Stomach (tissue), 9 donors: ENCODE data around the gene ESD. TPM values are rescaled to one million over a fixed set of nuclear protein-coding genes. Genes with fewer than 3 reads are reported as not detected.

ENCODE experiments used
- DNase-seq, 2 donors: peaks; one replicate each; pipeline versions ENCODE4 v3.0.0 to v3.0.0-alpha.2; 2013 to 2019
- H3K27ac ChIP-seq, 5 donors: fragments of 200-600 bp in 4 of 5; sonication (generic) in 4 of 5; one replicate each; pipeline ENCODE4 v1.5.1; 2013 to 2019; ENCODE audit warnings: mild to moderate bottlenecking in 1 of 5, moderate library complexity in 1 of 5
- H3K27me3 ChIP-seq, 3 donors: fragments of 200-600 bp; sonication (generic); one replicate each; pipeline ENCODE4 v1.5.1; 2017 to 2019; ENCODE audit warnings: mixed run types in 1 of 3
- H3K36me3 ChIP-seq, 4 donors: fragments of 200-600 bp; sonication (generic); 1 replicate in 3 of 4; 2 replicates in 1 of 4; pipeline ENCODE4 v1.5.1; 2016 to 2019
- H3K4me1 ChIP-seq, 4 donors: fragments of 200-600 bp; sonication (generic); one replicate each; pipeline ENCODE4 v1.5.1; 2016 to 2019
- H3K4me3 ChIP-seq, 4 donors: fragments of 200-600 bp; sonication (generic) in 3 of 4; one replicate each; pipeline ENCODE4 v1.5.1; 2016 to 2019; ENCODE audit warnings: mild to moderate bottlenecking in 1 of 4
- H3K9me3 ChIP-seq, 4 donors: fragments of 200-600 bp; sonication (generic); one replicate each; pipeline ENCODE4 v1.5.1; 2016 to 2019
- CTCF ChIP-seq, 7 experiments: fragments of 450-650 bp in 4 of 7; fragments of 200-600 bp in 3 of 7; sonication (generic) in 3 of 7; IDR thresholded peaks; one replicate each; pipeline ENCODE4 v1.5.1; 2016 to 2019; ENCODE audit warnings: antibody characterized with exemption in 7 of 7, control low read depth in 2 of 7, mild to moderate bottlenecking in 1 of 7
- EP300 ChIP-seq: sonication (generic); formaldehyde crosslinking; IDR thresholded peaks from one replicate; pipeline ENCODE4 v1.6.1; 2017; ENCODE audit warnings: antibody characterized with exemption
- POLR2A ChIP-seq, 4 donors: fragments of 450-650 bp; IDR thresholded peaks; one replicate each; pipeline ENCODE4 v1.6.1; 2016; ENCODE audit warnings: antibody characterized with exemption in 4 of 4, control low read depth in 2 of 4, mild to moderate bottlenecking in 1 of 4, moderate library complexity in 1 of 4
- POLR2AphosphoS5 ChIP-seq, 3 donors: sonication (generic); formaldehyde crosslinking; IDR thresholded peaks; one replicate each; pipeline ENCODE4 v1.6.1; 2016; ENCODE audit warnings: antibody characterized with exemption in 3 of 3
- WGBS, 5 donors: extraction: QIAGEN DNeasy Blood & Tissue Kit in 3 of 5; methylation state at CpG; one replicate each; pipeline versions ENCODE4 v1.1.5 to v1.1.7; 2013 to 2018; 5-methylcytosine and 5-hydroxymethylcytosine counted together
- intact Hi-C: fragments of 100-400 bp; cut with DNase I; formaldehyde crosslinking; loops from one replicate; pipeline ENCODE4 v1.15.1; 2023; ENCODE audit warnings: low total_unique reads
- polyA plus RNA-seq, 3 donors: library from polyadenylated mRNA; stranded (reverse); fragments of 200-250 nt; gene quantifications; one replicate each; pipeline ENCODE4 v1.2.3, GENCODE V29; 2013
- total RNA-seq, 5 donors: library from RNA; depleted of rRNA; stranded (reverse); fragments of >200 nt; gene quantifications; one replicate each; pipeline versions ENCODE4 v1.1.0 to v1.2.3, GENCODE V29; 2014 to 2016
- donor health status: healthy with polysubstance abuse.
- donor health status: Bipolar disorder and iron deficiency.
- donor health status: healthy.

Gene ESD
- total and polyA plus RNA-seq, 8 donors = 26.8 to 116 (median 93.9) TPM

- Histone ChIP-seq H3K27ac (no peak overlapping the region), H3K4me3 (no peak overlapping the region), H3K27me3 (peaks cover 0 to 4% (median 0%) of the 10 kb centered on the region in 3 donors), H3K9me3 (no peaks in the 10 kb centered on the region), H3K4me1 (no peaks in the 10 kb centered on the region), H3K36me3 (no peaks in the 10 kb centered on the region)
- 53 to 67% (median 61%) methylated on average over 4 of the region's 4 CpGs for WGBS, 5 donors
- TF ChIP-seq CTCF (IDR thresholded peaks at IDR 0.05) = no peak
- TF ChIP-seq POLR2A (IDR thresholded peaks at IDR 0.05) = no peak
- no peak for TF ChIP-seq EP300
- TF ChIP-seq POLR2AphosphoS5 (IDR thresholded peaks at IDR 0.05) = no peak
- intact Hi-C loops = no loop called here
- no peak for DNase-seq
These were observed 47.5 kb upstream of the ESD start for GRCh38 chr13:46844431-46844830.

- intact Hi-C loops = loop anchor here (10.0 kb wide), 1 partner anchor 935 kb away; no protein-coding TSS in a partner anchor
- WGBS, 5 donors = 31 to 51% (median 39%) methylated on average over 1 of the region's 1 CpG
- no peaks in the 10 kb centered on the region for H3K36me3 ChIP-seq
- H3K9me3 ChIP-seq = no peaks in the 10 kb centered on the region
- no peak overlapping the region for H3K27ac ChIP-seq
- no peaks in the 10 kb centered on the region for H3K4me1 ChIP-seq
- no peak overlapping the region for H3K4me3 ChIP-seq
- DNase-seq = no peak
- H3K27me3 ChIP-seq = peaks cover 0 to 4% (median 0%) of the 10 kb centered on the region in 3 donors
- TF ChIP-seq EP300 = no peak
- no peak for TF ChIP-seq CTCF (IDR thresholded peaks at IDR 0.05)
- TF ChIP-seq POLR2A (IDR thresholded peaks at IDR 0.05) = no peak
- no peak for TF ChIP-seq POLR2AphosphoS5 (IDR thresholded peaks at IDR 0.05)
These were observed 42.4 kb upstream of the ESD start for GRCh38 chr13:46839399-46839798.

GRCh38 chr13:46834657-46835056 lies 37.7 kb upstream of the ESD start:
- intact Hi-C loops = loop anchor here (10.0 kb wide), 1 partner anchor 940 kb away; no protein-coding TSS in a partner anchor
- Histone ChIP-seq H3K4me1 (no peaks in the 10 kb centered on the region), H3K27me3 (no peaks in the 10 kb centered on the region), H3K9me3 (no peaks in the 10 kb centered on the region), H3K27ac (no peak overlapping the region), H3K4me3 (no peak overlapping the region), H3K36me3 (no peaks in the 10 kb centered on the region)
- DNase-seq = no peak
- TF ChIP-seq EP300 (no peak), POLR2AphosphoS5 (IDR thresholded peaks at IDR 0.05) (no peak), CTCF (IDR thresholded peaks at IDR 0.05) (no peak), POLR2A (IDR thresholded peaks at IDR 0.05) (no peak)
- WGBS, 5 donors = 71 to 83% (median 76%) methylated on average over 6 of the region's 6 CpGs

- intact Hi-C loops = loop anchor here (10.0 kb wide), 1 partner anchor 943 kb away; no protein-coding TSS in a partner anchor
- no peaks in the 10 kb centered on the region for H3K4me1 ChIP-seq
- H3K36me3 ChIP-seq = no peaks in the 10 kb centered on the region
- TF ChIP-seq CTCF (IDR thresholded peaks at IDR 0.05) (peak in 4 of 7 experiments; percentile 47 to 69 (median 63)), EP300 (no peak)
- WGBS, 5 donors = 13 to 20% (median 14%) methylated on average over 5 of the region's 5 CpGs
- no peak overlapping the region for H3K27ac ChIP-seq
- DNase-seq = peak in 1 of 2 donors; percentile 74
- H3K27me3 ChIP-seq = no peaks in the 10 kb centered on the region
- H3K9me3 ChIP-seq = no peaks in the 10 kb centered on the region
- H3K4me3 ChIP-seq = no peak overlapping the region
These were observed 34.7 kb upstream of the ESD start for GRCh38 chr13:46831588-46832194.
